ENCODE measurements around the gene TGM6. TPM values are rescaled to one million over a fixed set of nuclear protein-coding genes. Genes with fewer than 3 reads are reported as not detected.

TGM6 gene
- polyA plus RNA-seq, 1 donor: not detected

GRCh38 chr20:2381303-2381702, 602 bp downstream of the TGM6 start:
- Histone ChIP-seq H3K36me3 (ENCODE audit: control insufficient read depth, insufficient read depth, low read length) (no peaks in the 10 kb centered on the region), H3K4me3 (ENCODE audit: low read length) (no peak overlapping the region), H3K9me3 (ENCODE audit: control insufficient read depth, low read depth, low read length) (no peaks in the 10 kb centered on the region), H3K4me1 (ENCODE audit: control insufficient read depth, insufficient read depth, low read length) (no peaks in the 10 kb centered on the region), H3K27ac (ENCODE audit: low read length) (no peak overlapping the region), H3K27me3 (ENCODE audit: control insufficient read depth, insufficient read depth, low read length) (no peaks in the 10 kb centered on the region)
- no CpG with 5 or more reads among the region's 7 CpGs for WGBS (ENCODE audit: insufficient coverage, low lambda C conversion rate)
- DNase-seq: no peak

- Histone ChIP-seq H3K9me3 (ENCODE audit: control insufficient read depth, low read depth, low read length) (peaks cover 2% of the 10 kb centered on the region), H3K27ac (ENCODE audit: low read length) (no peak overlapping the region), H3K4me3 (ENCODE audit: low read length) (no peak overlapping the region), H3K4me1 (ENCODE audit: control insufficient read depth, insufficient read depth, low read length) (no peaks in the 10 kb centered on the region), H3K36me3 (ENCODE audit: control insufficient read depth, insufficient read depth, low read length) (no peaks in the 10 kb centered on the region), H3K27me3 (ENCODE audit: control insufficient read depth, insufficient read depth, low read length) (no peaks in the 10 kb centered on the region)
- WGBS (ENCODE audit: insufficient coverage, low lambda C conversion rate): no CpG with 5 or more reads among the region's 2 CpGs
- no peak for DNase-seq
Observed at GRCh38 chr20:2382833-2383232, 2.1 kb downstream of the TGM6 start.

GRCh38 chr20:2385026-2385425, 4.3 kb downstream of the TGM6 start:
- Histone ChIP-seq H3K36me3 (ENCODE audit: control insufficient read depth, insufficient read depth, low read length) (no peaks in the 10 kb centered on the region), H3K9me3 (ENCODE audit: control insufficient read depth, low read depth, low read length) (peaks cover 2% of the 10 kb centered on the region), H3K4me1 (ENCODE audit: control insufficient read depth, insufficient read depth, low read length) (no peaks in the 10 kb centered on the region), H3K4me3 (ENCODE audit: low read length) (no peak overlapping the region), H3K27ac (ENCODE audit: low read length) (no peak overlapping the region), H3K27me3 (ENCODE audit: control insufficient read depth, insufficient read depth, low read length) (no peaks in the 10 kb centered on the region)
- no peak for DNase-seq
- WGBS (ENCODE audit: insufficient coverage, low lambda C conversion rate): no CpG with 5 or more reads among the region's 5 CpGs

DNA sequence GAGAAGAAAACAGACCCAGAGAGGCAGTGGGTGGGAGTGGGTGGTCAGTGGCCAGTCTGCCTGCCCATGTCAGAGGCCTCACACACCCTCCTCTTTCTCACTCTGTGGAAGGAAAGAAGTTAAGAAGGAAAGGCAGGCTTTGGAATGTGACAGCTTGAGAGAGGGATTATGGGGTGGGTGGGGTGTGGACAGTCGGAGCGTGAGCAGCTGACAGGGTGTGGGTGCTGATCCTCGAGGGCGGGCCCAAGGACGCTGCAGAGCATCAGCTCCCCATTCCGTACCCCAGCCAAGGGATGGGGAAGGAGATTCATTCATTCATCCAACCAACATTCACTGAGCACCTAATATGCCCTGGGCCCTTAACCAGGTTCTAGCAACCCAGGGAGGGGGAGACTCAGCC, 4.8 kb downstream of the TGM6 start:
- H3K27me3 ChIP-seq (ENCODE audit: control insufficient read depth, insufficient read depth, low read length): no peaks in the 10 kb centered on the region
- H3K9me3 ChIP-seq (ENCODE audit: control insufficient read depth, low read depth, low read length): peaks cover 2% of the 10 kb centered on the region
- no peak for DNase-seq
- no peaks in the 10 kb centered on the region for H3K36me3 ChIP-seq (ENCODE audit: control insufficient read depth, insufficient read depth, low read length)
- H3K4me3 ChIP-seq (ENCODE audit: low read length): no peak overlapping the region
- H3K27ac ChIP-seq (ENCODE audit: low read length): no peak overlapping the region
- no CpG with 5 or more reads among the region's 6 CpGs for WGBS (ENCODE audit: insufficient coverage, low lambda C conversion rate)
- H3K4me1 ChIP-seq (ENCODE audit: control insufficient read depth, insufficient read depth, low read length): no peaks in the 10 kb centered on the region

- no peak overlapping the region for H3K4me3 ChIP-seq (ENCODE audit: low read length)
- no peak overlapping the region for H3K27ac ChIP-seq (ENCODE audit: low read length)
- WGBS (ENCODE audit: insufficient coverage, low lambda C conversion rate): no CpG with 5 or more reads among the region's 5 CpGs
- no peaks in the 10 kb centered on the region for H3K36me3 ChIP-seq (ENCODE audit: control insufficient read depth, insufficient read depth, low read length)
- DNase-seq: no peak
- H3K27me3 ChIP-seq (ENCODE audit: control insufficient read depth, insufficient read depth, low read length): no peaks in the 10 kb centered on the region
- peaks cover 2% of the 10 kb centered on the region for H3K9me3 ChIP-seq (ENCODE audit: control insufficient read depth, low read depth, low read length)
- no peaks in the 10 kb centered on the region for H3K4me1 ChIP-seq (ENCODE audit: control insufficient read depth, insufficient read depth, low read length)
Observed at GRCh38 chr20:2386516-2387179, 5.9 kb downstream of the TGM6 start.

GRCh38 chr20:2387180-2387577, 6.5 kb downstream of the TGM6 start:
- no peak overlapping the region for H3K4me3 ChIP-seq (ENCODE audit: low read length)
- H3K27me3 ChIP-seq (ENCODE audit: control insufficient read depth, insufficient read depth, low read length): no peaks in the 10 kb centered on the region
- 80% methylated on average over 1 of the region's 2 CpGs for WGBS (ENCODE audit: insufficient coverage, low lambda C conversion rate)
- DNase-seq: no peak
- no peaks in the 10 kb centered on the region for H3K36me3 ChIP-seq (ENCODE audit: control insufficient read depth, insufficient read depth, low read length)
- H3K27ac ChIP-seq (ENCODE audit: low read length): no peak overlapping the region
- H3K9me3 ChIP-seq (ENCODE audit: control insufficient read depth, low read depth, low read length): peaks cover 2% of the 10 kb centered on the region
- no peaks in the 10 kb centered on the region for H3K4me1 ChIP-seq (ENCODE audit: control insufficient read depth, insufficient read depth, low read length)

GRCh38 chr20:2387580-2387979, 6.9 kb downstream of the TGM6 start:
- DNase-seq: no peak
- no peak overlapping the region for H3K27ac ChIP-seq (ENCODE audit: low read length)
- no peaks in the 10 kb centered on the region for H3K4me1 ChIP-seq (ENCODE audit: control insufficient read depth, insufficient read depth, low read length)
- H3K27me3 ChIP-seq (ENCODE audit: control insufficient read depth, insufficient read depth, low read length): no peaks in the 10 kb centered on the region
- WGBS (ENCODE audit: insufficient coverage, low lambda C conversion rate): 70% methylated on average over 2 of the region's 4 CpGs
- peaks cover 2% of the 10 kb centered on the region for H3K9me3 ChIP-seq (ENCODE audit: control insufficient read depth, low read depth, low read length)
- H3K4me3 ChIP-seq (ENCODE audit: low read length): no peak overlapping the region
- H3K36me3 ChIP-seq (ENCODE audit: control insufficient read depth, insufficient read depth, low read length): no peaks in the 10 kb centered on the region

DNA sequence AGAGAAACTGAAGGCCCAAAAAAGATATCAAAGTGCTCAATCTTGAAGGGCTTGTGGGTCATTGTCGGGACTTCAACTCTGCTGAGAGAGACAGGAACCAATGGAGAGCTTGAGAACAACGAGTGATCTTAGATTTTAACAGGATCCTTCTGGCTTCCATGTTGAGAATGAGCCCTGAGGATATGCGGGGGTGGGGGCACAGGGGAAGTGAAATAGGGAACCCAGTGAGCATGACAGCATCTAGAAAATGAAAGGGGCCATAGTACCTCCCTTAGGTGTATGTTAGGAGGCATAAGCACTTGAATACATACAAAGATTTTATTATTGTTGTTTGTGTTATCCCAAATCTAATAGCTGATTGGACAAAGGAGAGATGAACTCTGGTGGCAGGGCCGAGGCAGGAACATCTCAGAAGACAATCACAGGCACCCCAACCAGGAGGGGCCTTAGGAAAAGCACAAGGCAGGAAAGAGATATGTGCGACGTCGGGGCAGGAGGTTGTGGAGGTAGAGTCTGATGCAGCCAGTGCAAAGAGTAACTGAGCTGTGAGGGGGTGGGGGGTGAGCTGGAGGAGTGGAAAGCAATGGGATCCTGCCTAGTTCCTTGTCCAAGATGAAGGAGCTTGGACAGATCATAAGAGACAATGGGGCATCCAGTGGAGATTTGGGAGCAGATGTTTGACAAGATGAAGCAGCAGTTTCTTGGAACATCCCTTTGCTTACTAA, 10.4 kb downstream of the TGM6 start:
- Histone ChIP-seq H3K4me3 (ENCODE audit: low read length) (no peak overlapping the region), H3K27ac (ENCODE audit: low read length) (no peak overlapping the region), H3K9me3 (ENCODE audit: control insufficient read depth, low read depth, low read length) (peaks cover 2% of the 10 kb centered on the region), H3K4me1 (ENCODE audit: control insufficient read depth, insufficient read depth, low read length) (no peaks in the 10 kb centered on the region), H3K36me3 (ENCODE audit: control insufficient read depth, insufficient read depth, low read length) (no peaks in the 10 kb centered on the region), H3K27me3 (ENCODE audit: control insufficient read depth, insufficient read depth, low read length) (peaks cover 2% of the 10 kb centered on the region)
- no peak for DNase-seq
- 86% methylated on average over 1 of the region's 7 CpGs for WGBS (ENCODE audit: insufficient coverage, low lambda C conversion rate)

DNA sequence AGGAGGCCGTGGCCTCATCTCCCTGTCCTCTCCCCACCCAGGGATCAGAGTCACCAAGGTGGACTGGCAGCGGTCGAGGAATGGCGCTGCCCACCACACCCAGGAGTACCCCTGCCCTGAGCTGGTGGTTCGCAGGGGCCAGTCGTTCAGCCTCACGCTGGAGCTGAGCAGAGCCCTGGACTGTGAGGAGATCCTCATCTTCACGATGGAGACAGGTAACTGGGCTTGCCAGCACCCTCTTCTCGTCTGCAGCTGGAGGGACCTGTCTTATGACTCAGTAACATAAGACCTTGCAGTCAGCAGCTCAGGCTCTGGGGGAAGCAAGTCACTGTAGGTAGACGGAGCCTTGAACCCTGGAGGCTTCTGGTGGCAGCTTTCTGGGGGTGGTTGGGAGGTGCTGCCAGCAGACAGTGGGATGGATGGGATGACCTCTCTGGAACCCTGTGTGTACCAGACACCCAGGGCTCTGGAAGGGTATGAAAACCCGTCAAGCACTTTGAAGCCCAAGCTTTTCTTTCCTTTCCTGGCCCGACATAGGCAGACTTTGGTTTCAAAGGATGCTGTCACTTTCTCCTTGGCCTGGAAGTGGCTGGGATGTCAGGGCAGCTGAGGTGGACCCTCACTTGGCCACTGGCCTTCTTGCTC, 13.8 kb downstream of the TGM6 start:
- Histone ChIP-seq H3K9me3 (ENCODE audit: control insufficient read depth, low read depth, low read length) (no peaks in the 10 kb centered on the region), H3K4me1 (ENCODE audit: control insufficient read depth, insufficient read depth, low read length) (no peaks in the 10 kb centered on the region), H3K4me3 (ENCODE audit: low read length) (no peak overlapping the region), H3K27ac (ENCODE audit: low read length) (no peak overlapping the region), H3K36me3 (ENCODE audit: control insufficient read depth, insufficient read depth, low read length) (no peaks in the 10 kb centered on the region), H3K27me3 (ENCODE audit: control insufficient read depth, insufficient read depth, low read length) (peaks cover 2% of the 10 kb centered on the region)
- DNase-seq: no peak
- WGBS (ENCODE audit: insufficient coverage, low lambda C conversion rate): no CpG with 5 or more reads among the region's 12 CpGs

GRCh38 chr20:2395136-2395535, 14.4 kb downstream of the TGM6 start:
- no peak overlapping the region for H3K4me3 ChIP-seq (ENCODE audit: low read length)
- DNase-seq: no peak
- no peaks in the 10 kb centered on the region for H3K4me1 ChIP-seq (ENCODE audit: control insufficient read depth, insufficient read depth, low read length)
- peaks cover 2% of the 10 kb centered on the region for H3K27me3 ChIP-seq (ENCODE audit: control insufficient read depth, insufficient read depth, low read length)
- no peaks in the 10 kb centered on the region for H3K9me3 ChIP-seq (ENCODE audit: control insufficient read depth, low read depth, low read length)
- H3K27ac ChIP-seq (ENCODE audit: low read length): no peak overlapping the region
- no CpG with 5 or more reads among the region's 9 CpGs for WGBS (ENCODE audit: insufficient coverage, low lambda C conversion rate)
- H3K36me3 ChIP-seq (ENCODE audit: control insufficient read depth, insufficient read depth, low read length): no peaks in the 10 kb centered on the region

Measured in large intestine (tissue), 3 donors.